Colon (tissue), 2 donors: ENCODE data around the gene RELA.
"Not testable (repeated sequence)": the region's sequence is repeated elsewhere in the genome, so short reads cannot be mapped to it uniquely, and the experiment has no call there.

Experiments used
- FAIRE-seq: peaks from 2 replicates; lab custom pipeline; 2012; peaks lifted over from hg19 to GRCh38; lab: Jason Lieb, UNC
- donor health status: control.
- donor health status: control.

Gene RELA

GRCh38 chr11:65662799-65663638, at the start of gene RELA:
TSS of gene RELA (minus strand) at chr11:65662916. CDS start at chr11:65662832, 84 bp downstream.
- FAIRE-seq: no peak

GRCh38 chr11:65711785-65712632, 49.3 kb upstream of the RELA start, which contains the start of gene KAT5:
TSS of gene KAT5 (plus strand) at chr11:65712252. CDS start at chr11:65712268, 16 bp downstream.
- no peak for FAIRE-seq

- FAIRE-seq: no peak
These were observed 47.7 kb upstream of the RELA start for GRCh38 chr11:65710421-65710820.

GRCh38 chr11:65709661-65710060, 46.9 kb upstream of the RELA start:
- no peak for FAIRE-seq

GRCh38 chr11:65708451-65708850, 45.7 kb upstream of the RELA start:
- FAIRE-seq: no peak

- not testable (repeated sequence) for FAIRE-seq
These were observed 44.3 kb upstream of the RELA start for GRCh38 chr11:65707002-65707401.

- FAIRE-seq: not testable (repeated sequence)
These were observed 43.6 kb upstream of the RELA start for GRCh38 chr11:65706303-65706763.

- no peak for FAIRE-seq
These were observed 41.1 kb upstream of the RELA start for GRCh38 chr11:65703846-65704245.

- no peak for FAIRE-seq
These were observed 39.0 kb upstream of the RELA start for GRCh38 chr11:65701686-65702085.

- no peak for FAIRE-seq
These were observed 37.7 kb upstream of the RELA start for GRCh38 chr11:65700399-65700798.

GRCh38 chr11:65699306-65699705, 36.6 kb upstream of the RELA start:
- no peak for FAIRE-seq

- no peak for FAIRE-seq
These were observed 35.5 kb upstream of the RELA start for GRCh38 chr11:65698205-65698604.

GRCh38 chr11:65696802-65697552, 34.3 kb upstream of the RELA start:
- no peak for FAIRE-seq

- no peak for FAIRE-seq
These were observed 32.9 kb upstream of the RELA start for GRCh38 chr11:65695459-65696241.

- FAIRE-seq: no peak
These were observed 29.7 kb upstream of the RELA start for GRCh38 chr11:65692367-65692766.

GRCh38 chr11:65691847-65692246, 29.1 kb upstream of the RELA start:
- not testable (repeated sequence) for FAIRE-seq

- no peak for FAIRE-seq
These were observed 23.3 kb upstream of the RELA start for GRCh38 chr11:65685981-65686380.

GRCh38 chr11:65683480-65683879, 20.8 kb upstream of the RELA start:
- FAIRE-seq: not testable (repeated sequence)

- no peak for FAIRE-seq
These were observed 17.6 kb upstream of the RELA start for GRCh38 chr11:65680192-65680743.

GRCh38 chr11:65672982-65673381, 10.3 kb upstream of the RELA start:
- FAIRE-seq: no peak
